HUES64 (cell line): ENCODE results near the gene CCDC157.

Experiments used
- H3K27ac ChIP-seq: 2 replicates; pipeline ENCODE4 v1.7.0; 2013; ENCODE audit warnings: low read depth, low read length, inconsistent platforms
- H3K27me3 ChIP-seq: 2 replicates; pipeline ENCODE4 v1.6.1; 2013; ENCODE audit warnings: mild to moderate bottlenecking, low read length; ENCODE audit not compliant: insufficient read depth
- H3K36me3 ChIP-seq: 2 replicates; pipeline ENCODE4 v1.6.1; 2013; ENCODE audit warnings: mild to moderate bottlenecking, low read length; ENCODE audit not compliant: insufficient read depth
- H3K4me1 ChIP-seq: 2 replicates; pipeline ENCODE4 v1.6.1; 2013; ENCODE audit warnings: mild to moderate bottlenecking, low read length, moderate library complexity; ENCODE audit not compliant: insufficient read depth
- H3K4me3 ChIP-seq: 2 replicates; pipeline ENCODE4 v1.5.1; 2013; ENCODE audit warnings: mild to moderate bottlenecking, low read length, moderate library complexity
- H3K9ac ChIP-seq: 2 replicates; pipeline ENCODE4 v1.6.1; 2013; ENCODE audit warnings: mild to moderate bottlenecking, low read depth, low read length
- H3K9me3 ChIP-seq: 2 replicates; pipeline ENCODE4 v1.6.1; 2013; ENCODE audit warnings: low read depth, low read length; ENCODE audit not compliant: insufficient read depth
- WGBS: fragments of 150-250, 120-280 bp; methylation state at CpG from one replicate; pipeline ENCODE4 v1.1.7; 2013; ENCODE audit warnings: missing lambda C conversion rate; 5-methylcytosine and 5-hydroxymethylcytosine counted together

The CCDC157 gene

DNA sequence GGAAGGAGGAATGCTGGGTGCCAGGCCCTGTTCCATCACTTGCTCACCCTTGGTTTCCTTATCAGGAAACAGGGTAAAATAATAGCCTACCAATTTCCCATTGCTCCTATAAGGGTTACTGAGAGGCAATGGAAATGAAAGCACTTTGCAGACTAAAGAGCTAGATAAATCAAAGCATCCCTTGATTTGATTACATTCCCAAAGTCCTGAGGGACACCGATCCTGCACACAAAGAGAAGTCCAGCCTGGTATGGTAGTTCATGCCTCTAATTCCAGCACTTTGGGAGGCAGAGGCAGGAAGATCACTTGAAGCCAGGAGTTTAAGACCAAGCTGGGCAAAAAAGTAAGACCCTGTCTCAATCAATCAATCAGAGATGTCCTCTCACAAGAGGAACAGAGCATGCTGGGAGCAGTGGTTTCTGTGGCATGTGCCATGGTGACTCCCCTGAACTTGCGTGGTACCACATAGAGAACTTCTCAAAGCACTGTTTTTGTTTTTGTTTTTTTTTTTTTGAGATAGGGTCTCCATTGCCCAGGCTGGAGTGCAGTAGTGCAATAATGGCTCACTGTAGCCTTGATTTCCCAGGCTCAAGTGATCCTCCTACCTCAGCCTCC, 40.7 kb upstream of the CCDC157 start:
- 92% methylated on average over 2 of the region's 2 CpGs for WGBS
- Histone ChIP-seq H3K4me1 (peaks cover 2% of the 10 kb centered on the region; the same call in 1 of the 2 replicates), H3K9me3 (no peaks in the 10 kb centered on the region), H3K27me3 (no peaks in the 10 kb centered on the region), H3K9ac (no peak overlapping the region), H3K27ac (no peak overlapping the region), H3K4me3 (no peak overlapping the region), H3K36me3 (no peaks in the 10 kb centered on the region)

DNA sequence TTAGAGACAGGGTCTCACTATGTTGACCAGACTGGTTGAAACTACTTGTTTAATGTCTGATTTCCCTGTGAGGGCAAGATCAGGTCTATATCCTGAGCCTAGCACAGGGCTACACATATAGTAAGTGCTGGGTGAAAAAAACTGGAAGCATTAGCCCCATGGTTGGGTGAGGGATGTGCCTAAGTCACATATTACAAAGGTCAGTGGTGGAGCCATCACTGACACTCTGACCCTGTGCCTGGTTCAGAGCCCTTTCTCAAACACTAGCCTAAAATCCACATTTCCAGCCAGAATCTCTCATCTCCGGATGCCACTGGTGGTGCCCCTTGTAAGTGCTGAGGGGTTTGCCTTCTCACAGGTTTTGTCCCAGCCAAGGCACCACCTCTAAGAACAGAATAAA, 39.0 kb upstream of the CCDC157 start:
- Histone ChIP-seq H3K27ac (no peak overlapping the region), H3K36me3 (no peaks in the 10 kb centered on the region), H3K4me3 (no peak overlapping the region), H3K4me1 (no peaks in the 10 kb centered on the region), H3K9ac (no peak overlapping the region), H3K27me3 (no peaks in the 10 kb centered on the region), H3K9me3 (no peaks in the 10 kb centered on the region)
- WGBS = 94% methylated on average over 1 of the region's 1 CpG

DNA sequence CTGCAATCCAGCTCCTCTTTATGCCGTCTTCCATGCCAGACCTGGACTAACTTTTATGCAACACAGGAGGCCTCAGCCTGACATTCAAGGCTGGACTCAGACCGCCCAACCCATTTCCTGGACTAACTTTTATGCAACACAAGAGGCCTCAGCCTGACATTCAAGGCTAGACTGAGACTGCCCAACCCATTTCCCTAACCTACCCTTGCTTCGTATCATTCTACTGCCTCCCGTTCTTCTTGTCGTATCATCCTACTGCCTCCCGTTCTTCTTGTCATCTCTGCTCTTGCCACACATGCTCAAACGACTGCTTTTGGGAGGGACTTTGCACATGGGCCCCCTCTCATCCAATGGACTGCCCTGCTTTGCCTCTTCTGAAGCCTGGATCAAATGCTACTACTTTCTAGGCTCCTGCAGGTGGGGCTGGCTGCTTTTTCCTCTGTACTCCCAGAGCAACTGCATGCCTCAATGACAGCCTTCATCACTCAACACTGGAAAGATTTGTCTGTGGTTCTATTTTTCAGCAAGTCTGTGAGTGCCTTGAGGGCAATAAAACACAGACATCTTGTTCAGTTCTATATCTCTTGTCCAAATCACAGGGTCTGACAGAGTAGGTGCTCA, 37.9 kb upstream of the CCDC157 start:
- Histone ChIP-seq H3K27me3 (no peaks in the 10 kb centered on the region), H3K9ac (no peak overlapping the region), H3K4me3 (no peak overlapping the region), H3K27ac (no peak overlapping the region), H3K36me3 (no peaks in the 10 kb centered on the region), H3K4me1 (no peaks in the 10 kb centered on the region), H3K9me3 (no peaks in the 10 kb centered on the region)
- 84% methylated on average over 7 of the region's 7 CpGs for WGBS

DNA sequence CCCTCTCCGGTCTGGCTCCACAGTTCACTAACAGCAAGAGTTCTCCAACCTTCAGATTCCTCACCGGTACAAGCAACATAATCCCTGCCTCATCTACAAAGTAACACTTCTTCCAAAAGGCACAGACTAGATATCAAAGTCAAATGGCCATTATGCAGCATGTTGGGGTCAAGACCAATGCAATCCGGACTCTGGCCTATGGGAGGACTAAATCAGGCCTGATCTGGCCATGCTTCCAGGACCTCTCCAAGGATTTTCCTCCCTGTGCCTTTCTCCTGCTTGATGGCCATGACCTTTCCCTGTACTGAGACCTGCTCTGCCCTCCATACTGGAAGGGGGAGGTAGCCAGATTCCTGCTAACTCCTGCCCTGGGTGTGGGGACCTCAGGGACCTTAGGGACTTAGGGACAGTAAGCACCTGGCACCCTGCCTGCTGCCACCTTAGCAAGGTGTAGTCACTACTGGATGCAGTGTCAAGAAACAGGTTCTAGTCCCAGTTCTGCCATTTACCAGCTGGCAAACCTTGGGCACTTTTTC, 36.7 kb upstream of the CCDC157 start:
- Histone ChIP-seq H3K4me1 (no peaks in the 10 kb centered on the region), H3K4me3 (no peak overlapping the region)

DNA sequence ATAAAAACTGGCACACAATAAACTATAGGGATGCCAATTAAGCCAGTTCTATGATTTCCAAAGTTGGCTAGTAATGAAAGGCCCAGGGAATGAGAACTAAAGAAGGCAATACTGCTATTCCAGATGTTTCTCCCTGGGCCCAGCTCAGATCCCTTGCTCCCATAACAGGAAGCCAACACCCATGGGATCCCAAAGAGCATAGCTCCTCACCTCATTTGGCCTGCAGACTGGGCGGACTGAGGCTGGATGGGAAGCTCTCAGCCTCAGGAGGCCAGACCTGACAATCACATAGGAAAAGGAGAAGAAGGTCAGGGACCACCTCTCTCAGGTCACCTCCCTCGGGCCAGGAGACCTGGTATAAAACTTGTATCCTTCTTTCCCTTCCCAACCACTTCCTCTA, 35.3 kb upstream of the CCDC157 start:
- 98% methylated on average over 2 of the region's 2 CpGs for WGBS
- no peaks in the 10 kb centered on the region for H3K27me3 ChIP-seq
- no peak overlapping the region for H3K27ac ChIP-seq
- no peaks in the 10 kb centered on the region for H3K9me3 ChIP-seq
- no peaks in the 10 kb centered on the region for H3K36me3 ChIP-seq
- H3K9ac ChIP-seq = no peak overlapping the region
- H3K4me1 ChIP-seq = peaks cover 4% of the 10 kb centered on the region; the same call in 1 of the 2 replicates
- no peak overlapping the region for H3K4me3 ChIP-seq

More for the DNA sequence above, 36.7 kb upstream of the CCDC157 start:
- H3K36me3 ChIP-seq = no peaks in the 10 kb centered on the region
- H3K9me3 ChIP-seq = no peaks in the 10 kb centered on the region
- H3K27ac ChIP-seq = no peak overlapping the region
- H3K9ac ChIP-seq = no peak overlapping the region
- no peaks in the 10 kb centered on the region for H3K27me3 ChIP-seq
- 92% methylated on average over 3 of the region's 3 CpGs for WGBS

DNA sequence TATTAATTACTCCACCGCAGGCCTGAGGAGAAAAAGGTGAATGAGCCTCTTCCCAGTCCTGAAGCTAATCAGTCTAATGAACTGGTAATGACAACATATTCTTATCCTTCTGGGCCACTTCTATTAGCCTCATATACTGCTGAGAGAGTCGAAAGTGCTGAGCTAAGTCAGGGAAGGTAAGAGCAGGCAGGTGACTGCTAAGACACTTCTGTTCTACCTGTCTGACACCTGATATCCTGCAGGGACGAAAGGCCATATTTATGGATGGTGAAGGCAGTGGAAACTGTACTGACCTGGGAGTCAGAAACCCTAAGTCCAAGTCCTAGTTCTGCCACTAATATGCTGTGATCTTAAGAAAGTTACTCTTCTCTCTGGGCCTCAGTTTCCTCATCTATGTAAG, 33.6 kb upstream of the CCDC157 start:
- H3K4me1 ChIP-seq = peaks cover 13% of the 10 kb centered on the region; the same call in 1 of the 2 replicates
- no peaks in the 10 kb centered on the region for H3K36me3 ChIP-seq
- no peaks in the 10 kb centered on the region for H3K9me3 ChIP-seq
- WGBS = 98% methylated on average over 3 of the region's 3 CpGs
- no peak overlapping the region for H3K4me3 ChIP-seq
- H3K27me3 ChIP-seq = no peaks in the 10 kb centered on the region
- no peak overlapping the region for H3K27ac ChIP-seq
- no peak overlapping the region for H3K9ac ChIP-seq

DNA sequence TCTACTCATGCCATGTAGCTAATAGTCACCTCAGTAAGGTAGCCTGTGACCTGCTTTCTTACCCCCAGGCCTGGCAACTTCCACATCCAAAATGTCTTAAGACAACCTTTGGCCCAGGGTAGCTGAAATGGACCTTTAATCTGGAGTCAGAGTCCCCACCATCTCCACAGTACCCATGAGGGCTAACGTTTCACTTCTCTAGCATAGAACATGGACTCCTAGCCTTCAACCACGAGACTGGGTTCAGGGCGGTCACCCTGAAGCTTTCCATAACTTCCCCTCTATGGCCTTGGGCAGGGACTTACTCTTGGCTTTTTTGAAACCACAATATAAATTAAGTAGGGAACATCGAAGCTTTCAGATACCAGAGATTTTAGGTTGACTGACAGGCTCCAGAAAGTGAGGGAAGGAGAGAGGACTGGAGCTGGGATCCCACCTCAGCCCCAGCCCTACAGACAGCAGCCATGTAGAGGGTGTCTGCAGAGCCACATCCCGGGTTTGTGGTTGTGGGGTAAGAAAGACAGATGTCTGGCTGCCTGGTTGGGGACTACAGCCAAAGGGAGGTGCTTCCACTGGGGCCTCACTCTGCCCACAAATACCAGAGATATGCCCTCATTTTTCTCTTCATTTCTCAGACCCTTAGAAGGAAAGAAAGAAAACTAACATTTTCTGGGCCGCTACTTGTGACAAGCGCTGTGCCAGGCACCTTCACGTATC, 32.6 kb upstream of the CCDC157 start:
- Histone ChIP-seq H3K27me3 (no peaks in the 10 kb centered on the region), H3K36me3 (no peaks in the 10 kb centered on the region), H3K4me3 (no peak overlapping the region), H3K9ac (no peak overlapping the region), H3K27ac (no peak overlapping the region), H3K9me3 (no peaks in the 10 kb centered on the region), H3K4me1 (peaks cover 13% of the 10 kb centered on the region; the same call in 1 of the 2 replicates)
- WGBS = 92% methylated on average over 4 of the region's 8 CpGs

DNA sequence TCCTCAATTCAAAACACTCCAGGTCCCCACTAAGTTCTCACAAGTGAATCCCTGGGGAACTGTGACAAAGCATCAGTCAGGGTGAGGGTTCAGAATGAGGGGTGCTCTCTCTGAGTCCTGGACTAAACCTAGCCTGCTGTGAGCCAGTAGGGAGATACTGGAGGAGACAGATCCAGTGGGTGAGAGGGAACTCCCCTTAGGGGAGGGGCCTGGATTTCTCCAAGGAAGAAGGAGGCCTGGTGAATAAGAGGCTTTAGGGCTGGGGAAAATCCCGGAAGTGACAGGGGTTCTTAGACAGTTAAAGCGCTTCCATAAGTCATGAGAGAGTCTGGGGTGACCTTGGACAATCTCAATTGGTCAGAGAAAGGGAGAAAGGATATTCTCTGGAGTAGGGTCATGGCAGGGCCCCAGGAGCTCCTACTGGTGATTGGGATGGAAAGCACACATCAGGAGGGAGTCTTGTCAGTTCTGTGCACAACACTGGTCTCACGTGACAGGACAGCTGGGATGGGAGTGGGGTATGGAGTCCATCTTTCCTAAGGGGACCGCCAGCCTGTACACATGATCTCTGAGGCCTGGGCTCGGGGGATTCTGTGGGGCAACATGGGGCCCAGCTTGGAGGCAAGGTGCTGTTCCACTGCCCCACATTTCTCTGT, 31.6 kb upstream of the CCDC157 start:
- Histone ChIP-seq H3K36me3 (no peaks in the 10 kb centered on the region), H3K4me1 (peaks cover 13% of the 10 kb centered on the region; the same call in 1 of the 2 replicates), H3K9ac (no peak overlapping the region), H3K27me3 (no peaks in the 10 kb centered on the region), H3K9me3 (no peaks in the 10 kb centered on the region), H3K27ac (no peak overlapping the region), H3K4me3 (0 out of 2 replicates have a peak overlapping the region, but pooled peaks have one; percentile 91)
- 74% methylated on average over 5 of the region's 5 CpGs for WGBS

DNA sequence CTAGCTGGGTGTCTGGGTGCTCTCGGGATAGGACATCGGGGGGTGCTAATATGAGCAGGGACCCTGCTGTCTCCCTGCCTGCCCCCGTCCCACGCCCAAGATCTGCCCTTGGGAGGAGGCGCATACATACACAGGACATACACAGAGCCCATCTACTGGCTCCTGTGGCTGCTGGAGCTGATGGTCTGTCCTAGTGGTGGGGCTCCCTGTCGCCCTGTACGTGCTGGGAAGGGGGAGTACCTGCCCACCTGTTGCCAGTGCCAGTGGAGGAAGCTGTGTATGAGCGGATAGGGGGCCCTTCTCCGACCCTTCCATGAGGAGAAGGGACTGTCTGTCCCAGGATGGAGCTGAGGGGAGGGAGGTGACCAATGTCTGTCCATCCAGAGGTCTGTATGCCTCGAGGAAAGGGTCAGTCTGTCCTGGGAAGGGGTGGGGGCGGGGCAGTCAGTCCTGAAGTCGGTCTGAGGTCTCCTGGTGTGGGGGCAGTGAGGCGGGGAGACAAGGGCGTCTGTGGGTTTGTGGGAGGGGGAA, 31.0 kb upstream of the CCDC157 start:
- no peaks in the 10 kb centered on the region for H3K9me3 ChIP-seq
- peaks cover 4% of the 10 kb centered on the region for H3K36me3 ChIP-seq
- WGBS = 59% methylated on average over 14 of the region's 14 CpGs
- H3K4me3 ChIP-seq = peak overlapping the region; percentile 91
- no peaks in the 10 kb centered on the region for H3K27me3 ChIP-seq
- peaks cover 13% of the 10 kb centered on the region; the same call in 1 of the 2 replicates for H3K4me1 ChIP-seq
- H3K9ac ChIP-seq = no peak overlapping the region
- H3K27ac ChIP-seq = no peak overlapping the region

DNA sequence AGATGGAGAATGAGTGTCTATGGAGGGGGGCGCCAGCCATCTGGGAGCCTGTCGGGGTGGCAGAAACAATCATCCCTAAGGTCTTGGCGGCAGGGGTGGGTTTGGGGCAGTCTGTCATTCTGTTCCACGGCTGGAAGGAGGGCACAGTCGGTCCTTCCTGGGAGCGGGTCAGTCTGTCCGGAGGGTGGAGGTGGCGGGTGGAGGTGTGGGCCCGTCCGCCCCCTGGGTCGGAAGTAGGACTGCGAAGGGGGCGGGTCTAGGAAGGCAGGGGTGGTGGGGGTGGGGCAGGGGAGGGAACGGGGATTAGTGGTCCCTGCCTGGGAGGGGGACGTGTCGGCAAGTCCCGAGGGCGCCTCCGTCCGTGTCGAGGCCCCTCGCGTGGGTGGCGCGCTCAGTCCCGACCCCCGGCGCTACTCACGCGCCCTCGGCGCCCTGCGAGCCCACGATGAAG, 30.5 kb upstream of the CCDC157 start:
- H3K9ac ChIP-seq = peak overlapping the region; percentile 62
- no peaks in the 10 kb centered on the region for H3K27me3 ChIP-seq
- H3K4me3 ChIP-seq = peak overlapping the region; percentile 91
- H3K4me1 ChIP-seq = peaks cover 13% of the 10 kb centered on the region; the same call in 1 of the 2 replicates
- WGBS = under 1% methylated on average over 33 of the region's 34 CpGs
- no peaks in the 10 kb centered on the region for H3K9me3 ChIP-seq
- H3K27ac ChIP-seq = no peak overlapping the region
- H3K36me3 ChIP-seq = peaks cover 9% of the 10 kb centered on the region
